GM23338 (cell line): ENCODE measurements around the gene OST4. TPM values are rescaled to one million over a fixed set of nuclear protein-coding genes. Genes with fewer than 3 reads are reported as not detected.

Experiments used
- ATAC-seq: fragments of 200-7000 bp; cut with Tn5 transposase; 3 replicates; pipeline ENCODE4 v1.9.1; 2020
- DNase-seq: peaks from one replicate; pipeline ENCODE4 v3.0.0-alpha.2; 2015; ENCODE audit warnings: low spot score
- H2AFZ ChIP-seq: fragments of 200-600 bp; sonication (generic); 2 replicates; pipeline ENCODE4 v1.8.0; 2016; ENCODE audit warnings: antibody characterized with exemption, mild to moderate bottlenecking, moderate library complexity
- H3F3A ChIP-seq: fragments of 200-600 bp; sonication (generic); replicated peaks from 2 replicates; pipeline ENCODE4 v1.8.0; 2017; ENCODE audit warnings: antibody characterized with exemption, mixed run types, low read depth
- H3K27ac ChIP-seq: fragments of 200-600 bp; sonication (generic); 2 replicates; pipeline ENCODE4 v1.6.1; 2016; ENCODE audit warnings: low read depth
- H3K27me3 ChIP-seq: fragments of 200-600 bp; sonication (generic); 2 replicates; pipeline ENCODE4 v1.8.0; 2016; ENCODE audit warnings: mild to moderate bottlenecking, mixed run types, moderate library complexity; ENCODE audit not compliant: insufficient read depth
- H3K36me3 ChIP-seq: fragments of 200-600 bp; sonication (generic); 2 replicates; pipeline ENCODE4 v1.8.0; 2016; ENCODE audit warnings: mild to moderate bottlenecking; ENCODE audit not compliant: insufficient read depth
- H3K4me1 ChIP-seq: fragments of 200-600 bp; sonication (generic); 2 replicates; pipeline ENCODE4 v1.8.0; 2016; ENCODE audit warnings: mild to moderate bottlenecking, moderate library complexity; ENCODE audit not compliant: insufficient read depth
- H3K4me2 ChIP-seq: fragments of 200-600 bp; sonication (generic); 2 replicates; pipeline ENCODE4 v1.7.1; 2017; ENCODE audit warnings: mixed run types
- H3K4me3 ChIP-seq: fragments of 200-600 bp; sonication (generic); 2 replicates; pipeline ENCODE4 v1.6.1; 2016; ENCODE audit warnings: mixed run types
- H3K79me2 ChIP-seq: fragments of 200-600 bp; sonication (generic); replicated peaks from 2 replicates; pipeline ENCODE4 v1.8.0; 2017; ENCODE audit warnings: mild to moderate bottlenecking; ENCODE audit not compliant: insufficient read depth
- H3K9me2 ChIP-seq: fragments of 200-600 bp; sonication (generic); 2 replicates; pipeline ENCODE4 v1.8.0; 2017; ENCODE audit not compliant: insufficient read depth
- H4K20me1 ChIP-seq: fragments of 200-600 bp; sonication (generic); replicated peaks from 2 replicates; pipeline ENCODE4 v1.8.0; 2017; ENCODE audit warnings: mild to moderate bottlenecking; ENCODE audit not compliant: insufficient read depth
- H3K27ac Mint-ChIP-seq: 2 replicates; pipeline ENCODE4 v1.8.0; 2020; ENCODE audit warnings: inconsistent platforms, mild to moderate bottlenecking, moderate library complexity, mixed read lengths
- H3K27me3 Mint-ChIP-seq: 3 replicates; pipeline ENCODE4 v1.8.0; 2022; ENCODE audit warnings: low read depth, mild to moderate bottlenecking, moderate library complexity, mixed read lengths, inconsistent platforms; ENCODE audit not compliant: insufficient read depth, poor library complexity
- H3K36me3 Mint-ChIP-seq: 3 replicates; pipeline ENCODE4 v1.8.0; 2021; ENCODE audit warnings: low read depth, mild to moderate bottlenecking, inconsistent platforms, moderate library complexity, mixed read lengths
- H3K4me1 Mint-ChIP-seq: 3 replicates; pipeline ENCODE4 v1.8.0; 2020; ENCODE audit warnings: mild to moderate bottlenecking, inconsistent platforms, mixed read lengths
- H3K4me3 Mint-ChIP-seq: 3 replicates; pipeline ENCODE4 v1.8.0; 2021; ENCODE audit warnings: moderate library complexity, mild to moderate bottlenecking, inconsistent platforms, mixed read lengths
- H3K9me3 Mint-ChIP-seq: 3 replicates; pipeline ENCODE4 v1.8.0; 2020; ENCODE audit warnings: moderate library complexity, mild to moderate bottlenecking, inconsistent platforms, mixed read lengths
- CREB1 ChIP-seq: fragments of 250-450 bp; sonication (Bioruptor Pico); IDR thresholded peaks from 2 replicates; pipeline ENCODE4 v1.5.0; 2020; ENCODE audit warnings: low read depth, mild to moderate bottlenecking, moderate library complexity
- EZH2phosphoT487 ChIP-seq: fragments of 200-600 bp; sonication (generic); IDR thresholded peaks from one replicate; pipeline ENCODE4 v1.8.1; 2018; ENCODE audit warnings: antibody characterized with exemption; ENCODE audit not compliant: unreplicated experiment
- STAT1 ChIP-seq: IDR thresholded peaks from one replicate; pipeline ENCODE4 v1.6.1; 2016; ENCODE audit warnings: antibody characterized with exemption; ENCODE audit not compliant: unreplicated experiment
- ZNF331 ChIP-seq: fragments of 250-450 bp; sonication (Bioruptor Pico); IDR thresholded peaks from 2 replicates; pipeline ENCODE4 v1.5.0; 2020; ENCODE audit warnings: low read depth, mild to moderate bottlenecking, moderate library complexity
- polyA plus RNA-seq: library from polyadenylated mRNA; unstranded; fragments of >200 nt; fragmentation: Nextera tagmentation; extraction: Ambion mirVana; gene quantifications from 2 replicates; pipeline ENCODE4 v1.2.1, GENCODE V29; 2016
- total RNA-seq: library from RNA; depleted of rRNA; stranded (reverse); fragments of >200 nt; shearing (Covaris generic); gene quantifications from 2 replicates; pipeline ENCODE4 v1.2.3, GENCODE V29; 2014
- TF ChIP-seq, protein P1 (sequence below): fragments of 250-450 bp; sonication (Bioruptor Pico); IDR thresholded peaks from 2 replicates; pipeline ENCODE4 v1.5.0; 2020; ENCODE audit warnings: mild to moderate bottlenecking, moderate library complexity
- TF ChIP-seq, protein P2 (sequence below), 2 experiments: fragments of 200-600 bp in 1 of 2; sonication (generic) in 1 of 2; conservative IDR thresholded peaks; 2 replicates each; pipeline versions ENCODE4 v1.5.1 to v1.6.1; 2016 to 2017; ENCODE audit warnings: antibody characterized with exemption in 2 of 2, low read depth in 2 of 2, mild to moderate bottlenecking in 2 of 2, moderate library complexity in 1 of 2
- TF ChIP-seq, protein P3 (sequence below): IDR thresholded peaks from 2 replicates; pipeline ENCODE4 v1.6.1; 2016; ENCODE audit warnings: antibody characterized with exemption

OST4 gene
- total and polyA plus RNA-seq, 2 experiments from 2014 or later: 226 to 568 TPM

DNA sequence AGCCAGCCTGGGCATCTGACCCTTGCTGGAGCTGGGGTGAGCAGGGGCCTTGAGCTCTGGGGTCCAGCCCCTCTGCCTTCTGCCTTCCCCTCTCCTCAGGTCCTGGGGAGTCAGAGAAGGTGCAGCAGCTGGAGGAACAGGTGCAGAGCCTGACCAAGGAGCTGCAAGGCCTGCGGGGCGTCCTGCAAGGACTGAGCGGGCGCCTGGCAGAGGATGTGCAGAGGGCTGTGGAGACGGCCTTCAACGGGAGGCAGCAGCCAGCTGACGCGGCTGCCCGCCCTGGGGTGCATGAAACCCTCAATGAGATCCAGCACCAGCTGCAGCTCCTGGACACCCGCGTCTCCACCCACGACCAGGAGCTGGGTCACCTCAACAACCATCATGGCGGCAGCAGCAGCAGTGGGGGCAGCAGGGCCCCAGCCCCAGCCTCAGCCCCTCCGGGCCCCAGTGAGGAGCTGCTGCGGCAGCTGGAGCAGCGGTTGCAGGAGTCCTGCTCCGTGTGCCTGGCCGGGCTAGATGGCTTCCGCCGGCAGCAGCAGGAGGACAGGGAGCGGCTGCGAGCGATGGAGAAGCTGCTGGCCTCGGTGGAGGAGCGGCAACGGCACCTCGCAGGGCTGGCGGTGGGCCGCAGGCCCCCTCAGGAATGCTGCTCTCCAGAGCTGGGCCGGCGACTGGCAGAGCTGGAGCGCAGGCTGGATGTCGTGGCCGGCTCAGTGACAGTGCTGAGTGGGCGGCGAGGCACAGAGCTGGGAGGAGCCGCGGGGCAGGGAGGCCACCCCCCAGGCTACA lies 10.7 kb upstream of the OST4 start (continued):
- TF ChIP-seq, protein P1, sequence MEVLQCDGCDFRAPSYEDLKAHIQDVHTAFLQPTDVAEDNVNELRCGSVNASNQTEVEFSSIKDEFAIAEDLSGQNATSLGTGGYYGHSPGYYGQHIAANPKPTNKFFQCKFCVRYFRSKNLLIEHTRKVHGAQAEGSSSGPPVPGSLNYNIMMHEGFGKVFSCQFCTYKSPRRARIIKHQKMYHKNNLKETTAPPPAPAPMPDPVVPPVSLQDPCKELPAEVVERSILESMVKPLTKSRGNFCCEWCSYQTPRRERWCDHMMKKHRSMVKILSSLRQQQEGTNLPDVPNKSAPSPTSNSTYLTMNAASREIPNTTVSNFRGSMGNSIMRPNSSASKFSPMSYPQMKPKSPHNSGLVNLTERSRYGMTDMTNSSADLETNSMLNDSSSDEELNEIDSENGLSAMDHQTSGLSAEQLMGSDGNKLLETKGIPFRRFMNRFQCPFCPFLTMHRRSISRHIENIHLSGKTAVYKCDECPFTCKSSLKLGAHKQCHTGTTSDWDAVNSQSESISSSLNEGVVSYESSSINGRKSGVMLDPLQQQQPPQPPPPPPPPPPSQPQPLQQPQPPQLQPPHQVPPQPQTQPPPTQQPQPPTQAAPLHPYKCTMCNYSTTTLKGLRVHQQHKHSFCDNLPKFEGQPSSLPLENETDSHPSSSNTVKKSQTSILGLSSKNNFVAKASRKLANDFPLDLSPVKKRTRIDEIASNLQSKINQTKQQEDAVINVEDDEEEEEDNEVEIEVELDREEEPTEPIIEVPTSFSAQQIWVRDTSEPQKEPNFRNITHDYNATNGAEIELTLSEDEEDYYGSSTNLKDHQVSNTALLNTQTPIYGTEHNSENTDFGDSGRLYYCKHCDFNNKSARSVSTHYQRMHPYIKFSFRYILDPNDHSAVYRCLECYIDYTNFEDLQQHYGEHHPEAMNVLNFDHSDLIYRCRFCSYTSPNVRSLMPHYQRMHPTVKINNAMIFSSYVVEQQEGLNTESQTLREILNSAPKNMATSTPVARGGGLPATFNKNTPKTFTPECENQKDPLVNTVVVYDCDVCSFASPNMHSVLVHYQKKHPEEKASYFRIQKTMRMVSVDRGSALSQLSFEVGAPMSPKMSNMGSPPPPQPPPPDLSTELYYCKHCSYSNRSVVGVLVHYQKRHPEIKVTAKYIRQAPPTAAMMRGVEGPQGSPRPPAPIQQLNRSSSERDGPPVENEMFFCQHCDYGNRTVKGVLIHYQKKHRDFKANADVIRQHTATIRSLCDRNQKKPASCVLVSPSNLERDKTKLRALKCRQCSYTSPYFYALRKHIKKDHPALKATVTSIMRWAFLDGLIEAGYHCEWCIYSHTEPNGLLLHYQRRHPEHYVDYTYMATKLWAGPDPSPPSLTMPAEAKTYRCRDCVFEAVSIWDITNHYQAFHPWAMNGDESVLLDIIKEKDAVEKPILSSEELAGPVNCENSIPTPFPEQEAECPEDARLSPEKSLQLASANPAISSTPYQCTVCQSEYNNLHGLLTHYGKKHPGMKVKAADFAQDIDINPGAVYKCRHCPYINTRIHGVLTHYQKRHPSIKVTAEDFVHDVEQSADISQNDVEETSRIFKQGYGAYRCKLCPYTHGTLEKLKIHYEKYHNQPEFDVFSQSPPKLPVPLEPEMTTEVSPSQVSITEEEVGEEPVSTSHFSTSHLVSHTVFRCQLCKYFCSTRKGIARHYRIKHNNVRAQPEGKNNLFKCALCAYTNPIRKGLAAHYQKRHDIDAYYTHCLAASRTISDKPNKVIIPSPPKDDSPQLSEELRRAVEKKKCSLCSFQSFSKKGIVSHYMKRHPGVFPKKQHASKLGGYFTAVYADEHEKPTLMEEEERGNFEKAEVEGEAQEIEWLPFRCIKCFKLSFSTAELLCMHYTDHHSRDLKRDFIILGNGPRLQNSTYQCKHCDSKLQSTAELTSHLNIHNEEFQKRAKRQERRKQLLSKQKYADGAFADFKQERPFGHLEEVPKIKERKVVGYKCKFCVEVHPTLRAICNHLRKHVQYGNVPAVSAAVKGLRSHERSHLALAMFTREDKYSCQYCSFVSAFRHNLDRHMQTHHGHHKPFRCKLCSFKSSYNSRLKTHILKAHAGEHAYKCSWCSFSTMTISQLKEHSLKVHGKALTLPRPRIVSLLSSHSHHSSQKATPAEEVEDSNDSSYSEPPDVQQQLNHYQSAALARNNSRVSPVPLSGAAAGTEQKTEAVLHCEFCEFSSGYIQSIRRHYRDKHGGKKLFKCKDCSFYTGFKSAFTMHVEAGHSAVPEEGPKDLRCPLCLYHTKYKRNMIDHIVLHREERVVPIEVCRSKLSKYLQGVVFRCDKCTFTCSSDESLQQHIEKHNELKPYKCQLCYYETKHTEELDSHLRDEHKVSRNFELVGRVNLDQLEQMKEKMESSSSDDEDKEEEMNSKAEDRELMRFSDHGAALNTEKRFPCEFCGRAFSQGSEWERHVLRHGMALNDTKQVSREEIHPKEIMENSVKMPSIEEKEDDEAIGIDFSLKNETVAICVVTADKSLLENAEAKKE (CRISPR knock-in tag): no peak
- TF ChIP-seq, protein P2, sequence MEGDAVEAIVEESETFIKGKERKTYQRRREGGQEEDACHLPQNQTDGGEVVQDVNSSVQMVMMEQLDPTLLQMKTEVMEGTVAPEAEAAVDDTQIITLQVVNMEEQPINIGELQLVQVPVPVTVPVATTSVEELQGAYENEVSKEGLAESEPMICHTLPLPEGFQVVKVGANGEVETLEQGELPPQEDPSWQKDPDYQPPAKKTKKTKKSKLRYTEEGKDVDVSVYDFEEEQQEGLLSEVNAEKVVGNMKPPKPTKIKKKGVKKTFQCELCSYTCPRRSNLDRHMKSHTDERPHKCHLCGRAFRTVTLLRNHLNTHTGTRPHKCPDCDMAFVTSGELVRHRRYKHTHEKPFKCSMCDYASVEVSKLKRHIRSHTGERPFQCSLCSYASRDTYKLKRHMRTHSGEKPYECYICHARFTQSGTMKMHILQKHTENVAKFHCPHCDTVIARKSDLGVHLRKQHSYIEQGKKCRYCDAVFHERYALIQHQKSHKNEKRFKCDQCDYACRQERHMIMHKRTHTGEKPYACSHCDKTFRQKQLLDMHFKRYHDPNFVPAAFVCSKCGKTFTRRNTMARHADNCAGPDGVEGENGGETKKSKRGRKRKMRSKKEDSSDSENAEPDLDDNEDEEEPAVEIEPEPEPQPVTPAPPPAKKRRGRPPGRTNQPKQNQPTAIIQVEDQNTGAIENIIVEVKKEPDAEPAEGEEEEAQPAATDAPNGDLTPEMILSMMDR (conservative IDR thresholded peaks at IDR 0.05; ENCODE audit: low read depth in 2 of 2): no peak
- TF ChIP-seq ZNF331 (no peak), CREB1 (CRISPR knock-in tag) (no peak)

DNA sequence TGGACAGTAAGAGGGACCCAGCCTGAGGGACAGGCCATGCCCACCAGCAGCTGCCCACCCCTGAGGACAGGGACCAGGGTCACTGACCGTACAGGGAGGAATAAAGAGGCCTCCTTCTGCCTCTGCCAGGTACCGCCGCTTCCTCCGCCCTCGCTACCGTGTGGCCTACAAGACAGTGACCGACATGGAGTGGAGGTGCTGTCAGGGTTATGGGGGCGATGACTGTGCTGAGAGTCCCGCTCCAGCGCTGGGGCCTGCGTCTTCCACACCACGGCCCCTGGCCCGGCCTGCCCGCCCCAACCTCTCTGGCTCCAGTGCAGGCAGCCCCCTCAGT lies 9.1 kb upstream of the OST4 start:
- ATAC-seq (no peak), DNase-seq (no peak)
- Mint-ChIP-seq H3K4me1 (peaks cover 40% of the 10 kb centered on the region), H3K27ac (peak overlapping the region; percentile 15; the same call in 1 of the 2 replicates), H3K36me3 (no peaks in the 10 kb centered on the region), H3K4me3 (no peak overlapping the region), H3K27me3 (peaks cover 27% of the 10 kb centered on the region), H3K9me3 (no peaks in the 10 kb centered on the region; the same call in 2 of the 3 replicates)
- H3K4me2 ChIP-seq: 0 out of 2 replicates have a peak overlapping the region, but pooled peaks have one; percentile 19
- no peak overlapping the region for H3K4me3 ChIP-seq
- H2AFZ ChIP-seq: no peak overlapping the region; the same call in 1 of the 2 replicates
- H3K36me3 ChIP-seq: no peaks in the 10 kb centered on the region
- no peaks in the 10 kb centered on the region for H3K9me2 ChIP-seq
- H3K4me1 ChIP-seq: peaks cover 11% of the 10 kb centered on the region
- no peaks in the 10 kb centered on the region for H4K20me1 ChIP-seq
- no peaks in the 10 kb centered on the region for H3K79me2 ChIP-seq
- 0 out of 2 replicates have a peak, but pooled peaks cover 3% of the 10 kb centered on the region for H3F3A ChIP-seq
- peaks cover 11% of the 10 kb centered on the region for H3K27me3 ChIP-seq
- no peak overlapping the region for H3K27ac ChIP-seq
- TF ChIP-seq, protein P3, sequence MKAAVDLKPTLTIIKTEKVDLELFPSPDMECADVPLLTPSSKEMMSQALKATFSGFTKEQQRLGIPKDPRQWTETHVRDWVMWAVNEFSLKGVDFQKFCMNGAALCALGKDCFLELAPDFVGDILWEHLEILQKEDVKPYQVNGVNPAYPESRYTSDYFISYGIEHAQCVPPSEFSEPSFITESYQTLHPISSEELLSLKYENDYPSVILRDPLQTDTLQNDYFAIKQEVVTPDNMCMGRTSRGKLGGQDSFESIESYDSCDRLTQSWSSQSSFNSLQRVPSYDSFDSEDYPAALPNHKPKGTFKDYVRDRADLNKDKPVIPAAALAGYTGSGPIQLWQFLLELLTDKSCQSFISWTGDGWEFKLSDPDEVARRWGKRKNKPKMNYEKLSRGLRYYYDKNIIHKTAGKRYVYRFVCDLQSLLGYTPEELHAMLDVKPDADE: no peak
- TF ChIP-seq CREB1 (CRISPR knock-in tag) (no peak), STAT1 (no peak), EZH2phosphoT487 (no peak), ZNF331 (no peak)
